ENCODE results near the gene GHR. TPM values are rescaled to one million over a fixed set of nuclear protein-coding genes. Genes with fewer than 3 reads are reported as not detected.

Gene GHR
- total and polyA plus RNA-seq, 2 donors (not counting 3 experiments of a cell fraction or from before 2014, with no cell fraction given): 0.27 to 0.28 TPM

GRCh38 chr5:42513246-42513645 is 90.0 kb downstream of the GHR start:
- no peak for FAIRE-seq
- Histone ChIP-seq H3K27ac (ENCODE audit: insufficient read depth, low read depth, low read length) (no peak overlapping the region), H3K4me3 (replicated peaks in 1 of 3; ENCODE audit: insufficient read depth in 1 of 3, low read depth in 1 of 3, low read length in 3 of 3) (no peak overlapping the region), H3K79me2 (ENCODE audit: control insufficient read depth, insufficient read depth, low read length) (no peaks in the 10 kb centered on the region), H3K9me1 (replicated peaks; ENCODE audit: control insufficient read depth, extremely low read depth, insufficient read depth, low read length) (no peaks in the 10 kb centered on the region), H2AFZ (ENCODE audit: low read depth, low read length) (no peak overlapping the region), H3K9me3 (replicated peaks; ENCODE audit: control insufficient read depth, insufficient read depth, low read length) (no peaks in the 10 kb centered on the region), H3K9ac (replicated peaks; ENCODE audit: extremely low read depth, insufficient read depth, low read length) (no peak overlapping the region), H3K4me2 (ENCODE audit: insufficient read depth, low read length) (no peak overlapping the region), H3K36me3 (ENCODE audit: control insufficient read depth in 2 of 2, extremely low read depth in 1 of 2, insufficient read depth in 2 of 2, low read length in 2 of 2) (no peaks in the 10 kb centered on the region), H3K4me1 (ENCODE audit: control insufficient read depth, extremely low read depth, insufficient read depth, low read length) (no peaks in the 10 kb centered on the region), H3K27me3 (ENCODE audit: control insufficient read depth in 2 of 2, insufficient read depth in 2 of 2, low read length in 2 of 2) (no peaks in the 10 kb centered on the region), H4K20me1 (replicated peaks; ENCODE audit: control insufficient read depth, extremely low read depth, insufficient read depth, low read length) (no peaks in the 10 kb centered on the region)
- ChIA-PET CTCF (interaction anchor here (1.4 kb wide), 1 partner anchor 72 kb away, joined by 3 read pairs; no protein-coding TSS in a partner anchor), POLR2A (no interaction called here)
- no peak for DNase-seq (ENCODE audit: low read depth, low spot score)
- dilution Hi-C loops (cut with MboI; ENCODE audit: extremely low pct_ligation_motif_present, low sequenced_read_pairs) (no loop called here), intact Hi-C loops (cut with micrococcal nuclease) (no loop called here)
- TF ChIP-seq EZH2 (IDR thresholded peaks at IDR 0.05; ENCODE audit: borderline replicate concordance, low read depth, low read length, severe bottlenecking): no peak
- TF ChIP-seq FOS (IDR thresholded peaks at IDR 0.05; ENCODE audit: borderline replicate concordance, insufficient read depth, low read length): no peak
- TF ChIP-seq CTCF (IDR thresholded peaks at IDR 0.05; ENCODE audit: extremely low read depth in 1 of 2, insufficient read depth in 1 of 2, low read depth in 1 of 2, low read length in 2 of 2): no peak
- TF ChIP-seq MYC (IDR thresholded peaks at IDR 0.05; ENCODE audit: low read depth, low read length): no peak
- TF ChIP-seq POLR2AphosphoS5 (IDR thresholded peaks at IDR 0.05; ENCODE audit: insufficient read depth, low read depth, low read length): no peak
- TF ChIP-seq, protein P1, sequence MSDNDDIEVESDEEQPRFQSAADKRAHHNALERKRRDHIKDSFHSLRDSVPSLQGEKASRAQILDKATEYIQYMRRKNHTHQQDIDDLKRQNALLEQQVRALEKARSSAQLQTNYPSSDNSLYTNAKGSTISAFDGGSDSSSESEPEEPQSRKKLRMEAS (IDR thresholded peaks at IDR 0.05; ENCODE audit: insufficient read depth, insufficient read length): no peak
- no peak for TF ChIP-seq JUN (IDR thresholded peaks at IDR 0.05; ENCODE audit: borderline replicate concordance, insufficient read depth, insufficient read length, low read depth)
- TF ChIP-seq GATA2 (IDR thresholded peaks at IDR 0.05; ENCODE audit: insufficient read depth, insufficient read length, low read depth, low read length): no peak
- TF ChIP-seq POLR2A (IDR thresholded peaks at IDR 0.05; ENCODE audit: low read depth, low read length): no peak
- no TSS peak for BruUV-seq (replicated peaks)
